K562 (cell line): Measurements from ENCODE around the gene OR2B3. TPM values are rescaled to one million over a fixed set of nuclear protein-coding genes. Genes with fewer than 3 reads are reported as not detected.

Experiments
- EZH2 ChIP-seq: IDR thresholded peaks from 2 replicates; pipeline ENCODE4 v1.6.1; 2012; ENCODE audit warnings: low read depth, mild to moderate bottlenecking, inconsistent platforms, low read length, borderline replicate concordance
- HDAC6 ChIP-seq: IDR thresholded peaks from 2 replicates; pipeline ENCODE4 v1.6.1; 2012; ENCODE audit warnings: low read depth, mild to moderate bottlenecking, control low read depth, inconsistent platforms, low read length, moderate library complexity
- HDAC8 ChIP-seq: fragments of 450-650 bp; IDR thresholded peaks from 2 replicates; pipeline ENCODE4 v1.6.1; 2016; ENCODE audit warnings: mild to moderate bottlenecking, missing genetic modification characterization, moderate library complexity, missing compliant biosample characterization
- ILK ChIP-seq: fragments of 450-650 bp; IDR thresholded peaks from 2 replicates; pipeline ENCODE4 v1.6.1; 2016; ENCODE audit warnings: missing genetic modification characterization, low read depth, mild to moderate bottlenecking, missing compliant biosample characterization, moderate library complexity, borderline replicate concordance
- PHF21A ChIP-seq: fragments of 450-650 bp; IDR thresholded peaks from 2 replicates; pipeline ENCODE4 v1.6.1; 2017; ENCODE audit warnings: low read depth, borderline replicate concordance
- polyA plus RNA-seq, 8 experiments: library from polyadenylated mRNA; depleted of rRNA in 4 of 8; stranded (reverse) in 5 of 8; unstranded in 3 of 8; fragments of >200 nt; fragmentation: Nextera tagmentation in 2 of 8; fragmentation: Illumina TruSeq in 1 of 8; extraction: Ambion mirVana in 2 of 8; extraction: Trizol in 1 of 8; gene quantifications; 2 replicates each; pipeline versions ENCODE4 v1.2.1 to v1.2.3, GENCODE V29; 2011 to 2014; ENCODE audit warnings: inconsistent platforms in 1 of 8, missing spikeins in 1 of 8
- total RNA-seq, 7 experiments: library from RNA; depleted of rRNA in 6 of 7; stranded (reverse); fragments of >200 nt in 6 of 7; fragmentation: Illumina TruSeq in 2 of 7; extraction: Trizol in 2 of 7; gene quantifications; 2 replicates each; pipeline versions ENCODE4 v1.2.1 to v1.2.3, GENCODE V29; 2011 to 2021; ENCODE audit warnings: low replicate concordance in 1 of 7
- TF ChIP-seq, protein P1 (sequence below), 2 experiments: fragments of 450-650 bp; formaldehyde crosslinking in 1 of 2; IDR thresholded peaks; 2 replicates each; pipeline versions ENCODE4 v1.4.0 to v1.6.1; 2014 to 2020; ENCODE audit warnings: mild to moderate bottlenecking in 2 of 2, borderline replicate concordance in 1 of 2, low read depth in 1 of 2
- TF ChIP-seq, protein P2 (sequence below): fragments of 250-450 bp; sonication (Bioruptor Pico); IDR thresholded peaks from 2 replicates; pipeline ENCODE4 v1.4.0; 2020
- TF ChIP-seq, protein P3 (sequence below): sonication (generic); formaldehyde crosslinking; IDR thresholded peaks from 2 replicates; pipeline ENCODE4 v1.8.1; 2023; ENCODE audit warnings: mild to moderate bottlenecking, missing genetic modification reagents

The OR2B3 gene
- total and polyA plus RNA-seq, 9 of the 15 experiments (the other 6 are each of a cell fraction or from before 2014, with no cell fraction given), result not detected

GRCh38 chr6:29071831-29072723, 15.0 kb downstream of the OR2B3 start (continued):
- TF ChIP-seq, protein P1, sequence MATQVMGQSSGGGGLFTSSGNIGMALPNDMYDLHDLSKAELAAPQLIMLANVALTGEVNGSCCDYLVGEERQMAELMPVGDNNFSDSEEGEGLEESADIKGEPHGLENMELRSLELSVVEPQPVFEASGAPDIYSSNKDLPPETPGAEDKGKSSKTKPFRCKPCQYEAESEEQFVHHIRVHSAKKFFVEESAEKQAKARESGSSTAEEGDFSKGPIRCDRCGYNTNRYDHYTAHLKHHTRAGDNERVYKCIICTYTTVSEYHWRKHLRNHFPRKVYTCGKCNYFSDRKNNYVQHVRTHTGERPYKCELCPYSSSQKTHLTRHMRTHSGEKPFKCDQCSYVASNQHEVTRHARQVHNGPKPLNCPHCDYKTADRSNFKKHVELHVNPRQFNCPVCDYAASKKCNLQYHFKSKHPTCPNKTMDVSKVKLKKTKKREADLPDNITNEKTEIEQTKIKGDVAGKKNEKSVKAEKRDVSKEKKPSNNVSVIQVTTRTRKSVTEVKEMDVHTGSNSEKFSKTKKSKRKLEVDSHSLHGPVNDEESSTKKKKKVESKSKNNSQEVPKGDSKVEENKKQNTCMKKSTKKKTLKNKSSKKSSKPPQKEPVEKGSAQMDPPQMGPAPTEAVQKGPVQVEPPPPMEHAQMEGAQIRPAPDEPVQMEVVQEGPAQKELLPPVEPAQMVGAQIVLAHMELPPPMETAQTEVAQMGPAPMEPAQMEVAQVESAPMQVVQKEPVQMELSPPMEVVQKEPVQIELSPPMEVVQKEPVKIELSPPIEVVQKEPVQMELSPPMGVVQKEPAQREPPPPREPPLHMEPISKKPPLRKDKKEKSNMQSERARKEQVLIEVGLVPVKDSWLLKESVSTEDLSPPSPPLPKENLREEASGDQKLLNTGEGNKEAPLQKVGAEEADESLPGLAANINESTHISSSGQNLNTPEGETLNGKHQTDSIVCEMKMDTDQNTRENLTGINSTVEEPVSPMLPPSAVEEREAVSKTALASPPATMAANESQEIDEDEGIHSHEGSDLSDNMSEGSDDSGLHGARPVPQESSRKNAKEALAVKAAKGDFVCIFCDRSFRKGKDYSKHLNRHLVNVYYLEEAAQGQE (IDR thresholded peaks at IDR 0.05; ENCODE audit: borderline replicate concordance), result peak; percentile 49; the same call in 1 of the 2 replicates
- TF ChIP-seq, protein P1 (CRISPR knock-in tag; IDR thresholded peaks at IDR 0.05; ENCODE audit: low read depth), result no peak
- TF ChIP-seq PHF21A (no peak), ILK (tag) (no peak), HDAC8 (tag) (no peak), EZH2 (no peak), HDAC6 (no peak)
- TF ChIP-seq, protein P2, sequence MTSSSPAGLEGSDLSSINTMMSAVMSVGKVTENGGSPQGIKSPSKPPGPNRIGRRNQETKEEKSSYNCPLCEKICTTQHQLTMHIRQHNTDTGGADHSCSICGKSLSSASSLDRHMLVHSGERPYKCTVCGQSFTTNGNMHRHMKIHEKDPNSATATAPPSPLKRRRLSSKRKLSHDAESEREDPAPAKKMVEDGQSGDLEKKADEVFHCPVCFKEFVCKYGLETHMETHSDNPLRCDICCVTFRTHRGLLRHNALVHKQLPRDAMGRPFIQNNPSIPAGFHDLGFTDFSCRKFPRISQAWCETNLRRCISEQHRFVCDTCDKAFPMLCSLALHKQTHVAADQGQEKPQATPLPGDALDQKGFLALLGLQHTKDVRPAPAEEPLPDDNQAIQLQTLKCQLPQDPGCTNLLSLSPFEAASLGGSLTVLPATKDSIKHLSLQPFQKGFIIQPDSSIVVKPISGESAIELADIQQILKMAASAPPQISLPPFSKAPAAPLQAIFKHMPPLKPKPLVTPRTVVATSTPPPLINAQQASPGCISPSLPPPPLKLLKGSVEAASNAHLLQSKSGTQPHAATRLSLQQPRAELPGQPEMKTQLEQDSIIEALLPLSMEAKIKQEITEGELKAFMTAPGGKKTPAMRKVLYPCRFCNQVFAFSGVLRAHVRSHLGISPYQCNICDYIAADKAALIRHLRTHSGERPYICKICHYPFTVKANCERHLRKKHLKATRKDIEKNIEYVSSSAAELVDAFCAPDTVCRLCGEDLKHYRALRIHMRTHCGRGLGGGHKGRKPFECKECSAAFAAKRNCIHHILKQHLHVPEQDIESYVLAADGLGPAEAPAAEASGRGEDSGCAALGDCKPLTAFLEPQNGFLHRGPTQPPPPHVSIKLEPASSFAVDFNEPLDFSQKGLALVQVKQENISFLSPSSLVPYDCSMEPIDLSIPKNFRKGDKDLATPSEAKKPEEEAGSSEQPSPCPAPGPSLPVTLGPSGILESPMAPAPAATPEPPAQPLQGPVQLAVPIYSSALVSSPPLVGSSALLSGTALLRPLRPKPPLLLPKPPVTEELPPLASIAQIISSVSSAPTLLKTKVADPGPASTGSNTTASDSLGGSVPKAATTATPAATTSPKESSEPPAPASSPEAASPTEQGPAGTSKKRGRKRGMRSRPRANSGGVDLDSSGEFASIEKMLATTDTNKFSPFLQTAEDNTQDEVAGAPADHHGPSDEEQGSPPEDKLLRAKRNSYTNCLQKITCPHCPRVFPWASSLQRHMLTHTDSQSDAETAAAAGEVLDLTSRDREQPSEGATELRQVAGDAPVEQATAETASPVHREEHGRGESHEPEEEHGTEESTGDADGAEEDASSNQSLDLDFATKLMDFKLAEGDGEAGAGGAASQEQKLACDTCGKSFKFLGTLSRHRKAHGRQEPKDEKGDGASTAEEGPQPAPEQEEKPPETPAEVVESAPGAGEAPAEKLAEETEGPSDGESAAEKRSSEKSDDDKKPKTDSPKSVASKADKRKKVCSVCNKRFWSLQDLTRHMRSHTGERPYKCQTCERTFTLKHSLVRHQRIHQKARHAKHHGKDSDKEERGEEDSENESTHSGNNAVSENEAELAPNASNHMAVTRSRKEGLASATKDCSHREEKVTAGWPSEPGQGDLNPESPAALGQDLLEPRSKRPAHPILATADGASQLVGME (CRISPR knock-in tag), result no peak
- TF ChIP-seq, protein P3, sequence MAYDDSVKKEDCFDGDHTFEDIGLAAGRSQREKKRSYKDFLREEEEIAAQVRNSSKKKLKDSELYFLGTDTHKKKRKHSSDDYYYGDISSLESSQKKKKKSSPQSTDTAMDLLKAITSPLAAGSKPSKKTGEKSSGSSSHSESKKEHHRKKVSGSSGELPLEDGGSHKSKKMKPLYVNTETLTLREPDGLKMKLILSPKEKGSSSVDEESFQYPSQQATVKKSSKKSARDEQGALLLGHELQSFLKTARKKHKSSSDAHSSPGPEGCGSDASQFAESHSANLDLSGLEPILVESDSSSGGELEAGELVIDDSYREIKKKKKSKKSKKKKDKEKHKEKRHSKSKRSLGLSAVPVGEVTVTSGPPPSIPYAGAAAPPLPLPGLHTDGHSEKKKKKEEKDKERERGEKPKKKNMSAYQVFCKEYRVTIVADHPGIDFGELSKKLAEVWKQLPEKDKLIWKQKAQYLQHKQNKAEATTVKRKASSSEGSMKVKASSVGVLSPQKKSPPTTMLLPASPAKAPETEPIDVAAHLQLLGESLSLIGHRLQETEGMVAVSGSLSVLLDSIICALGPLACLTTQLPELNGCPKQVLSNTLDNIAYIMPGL (CRISPR knock-in tag), result no peak
